Jurkat, Clone E6-1 (cell line): ENCODE measurements around the gene VAT1L.

Experiments
- DNase-seq: peaks from one replicate; pipeline ENCODE4 v3.0.0-alpha.2; 2011; ENCODE audit warnings: low read depth, low spot score
- H3K4me3 ChIP-seq: 2 replicates; pipeline ENCODE4 v1.5.1; 2011; ENCODE audit warnings: mild to moderate bottlenecking, low read length, control low read depth, moderate library complexity

VAT1L gene

GRCh38 chr16:77822661-77823060 is 34.3 kb downstream of the VAT1L start:
- no peak for DNase-seq
- no peak overlapping the region for H3K4me3 ChIP-seq

GRCh38 chr16:77823067-77823466 is 34.7 kb downstream of the VAT1L start:
- DNase-seq, result no peak
- no peak overlapping the region for H3K4me3 ChIP-seq

- no peak overlapping the region for H3K4me3 ChIP-seq
- DNase-seq, result no peak
These were observed 36.8 kb downstream of the VAT1L start for GRCh38 chr16:77825196-77825595.

- no peak for DNase-seq
- H3K4me3 ChIP-seq, result no peak overlapping the region
These were observed 38.7 kb downstream of the VAT1L start for GRCh38 chr16:77827032-77827431.

GRCh38 chr16:77833921-77834634 is 45.7 kb downstream of the VAT1L start:
- DNase-seq, result no peak
- H3K4me3 ChIP-seq, result no peak overlapping the region

- H3K4me3 ChIP-seq, result no peak overlapping the region
- no peak for DNase-seq
These were observed 46.5 kb downstream of the VAT1L start for GRCh38 chr16:77834635-77835540.

GRCh38 chr16:77836801-77837200 is 48.4 kb downstream of the VAT1L start:
- DNase-seq, result no peak
- no peak overlapping the region for H3K4me3 ChIP-seq

GRCh38 chr16:77838597-77839255 is 50.4 kb downstream of the VAT1L start:
- H3K4me3 ChIP-seq, result no peak overlapping the region
- DNase-seq, result no peak

- no peak for DNase-seq
- no peak overlapping the region for H3K4me3 ChIP-seq
These were observed 51.7 kb downstream of the VAT1L start for GRCh38 chr16:77840093-77840492.

- H3K4me3 ChIP-seq, result no peak overlapping the region
- no peak for DNase-seq
These were observed 52.5 kb downstream of the VAT1L start for GRCh38 chr16:77840673-77841501.

GRCh38 chr16:77841502-77841763 is 53.1 kb downstream of the VAT1L start:
- DNase-seq, result no peak
- no peak overlapping the region for H3K4me3 ChIP-seq

GRCh38 chr16:77842468-77842867 is 54.1 kb downstream of the VAT1L start:
- H3K4me3 ChIP-seq, result no peak overlapping the region
- DNase-seq, result no peak

GRCh38 chr16:77843405-77843804 is 55.0 kb downstream of the VAT1L start:
- no peak for DNase-seq
- no peak overlapping the region for H3K4me3 ChIP-seq

GRCh38 chr16:77844801-77845200 is 56.4 kb downstream of the VAT1L start:
- DNase-seq, result no peak
- H3K4me3 ChIP-seq, result no peak overlapping the region

GRCh38 chr16:77849646-77850258 is 61.4 kb downstream of the VAT1L start:
- no peak for DNase-seq
- no peak overlapping the region for H3K4me3 ChIP-seq

- no peak for DNase-seq
- H3K4me3 ChIP-seq, result no peak overlapping the region
These were observed 62.4 kb downstream of the VAT1L start for GRCh38 chr16:77850636-77851333.

GRCh38 chr16:77853161-77853560 is 64.8 kb downstream of the VAT1L start:
- DNase-seq, result no peak
- no peak overlapping the region for H3K4me3 ChIP-seq

GRCh38 chr16:77856438-77857160 is 68.2 kb downstream of the VAT1L start:
- no peak for DNase-seq
- no peak overlapping the region for H3K4me3 ChIP-seq
